C4-2B (cell line): ENCODE measurements around the gene PEF1.

ENCODE experiments used
- H3K27ac ChIP-seq: fragments of 450-650 bp; 2 replicates; pipeline ENCODE4 v1.5.1; 2017
- ZFX ChIP-seq: fragments of 450-650 bp; IDR thresholded peaks from 2 replicates; pipeline ENCODE4 v1.6.1; 2017
- TF ChIP-seq, protein P1 (sequence below): fragments of 450-650 bp; conservative IDR thresholded peaks from 2 replicates; pipeline ENCODE4 v1.5.1; 2017; ENCODE audit warnings: mild to moderate bottlenecking

Gene PEF1

DNA sequence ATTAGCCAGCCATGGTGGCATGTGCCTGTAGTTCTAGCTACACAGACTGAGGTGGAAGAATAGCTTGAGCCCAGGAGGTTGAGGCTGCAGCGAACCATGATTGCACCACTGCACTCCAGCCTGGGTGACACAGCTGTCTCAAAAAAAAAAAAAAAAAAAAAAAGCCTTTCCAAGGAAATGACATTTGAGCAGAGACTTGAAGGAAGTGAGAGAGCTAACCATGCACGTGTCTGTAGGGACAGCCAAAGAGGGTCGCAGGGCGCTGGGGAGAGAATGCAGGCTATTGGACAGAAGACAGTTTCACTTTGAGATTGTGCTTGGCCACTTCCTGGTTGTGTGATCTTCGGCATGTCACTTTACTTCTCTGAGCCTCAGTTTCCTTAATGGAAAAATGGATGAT is 20.4 kb downstream of the PEF1 start:
- TF ChIP-seq, protein P1, sequence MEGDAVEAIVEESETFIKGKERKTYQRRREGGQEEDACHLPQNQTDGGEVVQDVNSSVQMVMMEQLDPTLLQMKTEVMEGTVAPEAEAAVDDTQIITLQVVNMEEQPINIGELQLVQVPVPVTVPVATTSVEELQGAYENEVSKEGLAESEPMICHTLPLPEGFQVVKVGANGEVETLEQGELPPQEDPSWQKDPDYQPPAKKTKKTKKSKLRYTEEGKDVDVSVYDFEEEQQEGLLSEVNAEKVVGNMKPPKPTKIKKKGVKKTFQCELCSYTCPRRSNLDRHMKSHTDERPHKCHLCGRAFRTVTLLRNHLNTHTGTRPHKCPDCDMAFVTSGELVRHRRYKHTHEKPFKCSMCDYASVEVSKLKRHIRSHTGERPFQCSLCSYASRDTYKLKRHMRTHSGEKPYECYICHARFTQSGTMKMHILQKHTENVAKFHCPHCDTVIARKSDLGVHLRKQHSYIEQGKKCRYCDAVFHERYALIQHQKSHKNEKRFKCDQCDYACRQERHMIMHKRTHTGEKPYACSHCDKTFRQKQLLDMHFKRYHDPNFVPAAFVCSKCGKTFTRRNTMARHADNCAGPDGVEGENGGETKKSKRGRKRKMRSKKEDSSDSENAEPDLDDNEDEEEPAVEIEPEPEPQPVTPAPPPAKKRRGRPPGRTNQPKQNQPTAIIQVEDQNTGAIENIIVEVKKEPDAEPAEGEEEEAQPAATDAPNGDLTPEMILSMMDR = no peak
- no peak for TF ChIP-seq ZFX

DNA sequence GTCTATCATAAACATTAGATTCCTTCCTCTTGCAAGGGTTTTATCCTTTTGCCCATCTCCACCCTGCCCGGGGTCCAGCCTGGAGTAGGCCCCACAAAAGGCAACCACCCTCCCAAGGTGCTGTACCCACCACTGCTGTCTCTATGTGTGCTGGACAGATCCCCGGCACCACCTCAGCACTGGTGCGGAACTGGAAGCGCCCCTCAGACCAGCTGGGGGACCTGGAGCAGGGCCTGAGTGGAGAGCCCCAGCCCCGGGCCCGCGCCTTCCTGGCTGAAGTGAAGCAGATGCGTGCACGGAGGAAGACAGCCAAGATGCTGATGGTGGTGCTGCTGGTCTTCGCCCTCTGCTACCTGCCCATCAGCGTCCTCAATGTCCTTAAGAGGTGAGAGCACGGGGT is 21.3 kb downstream of the PEF1 start:
- H3K27ac ChIP-seq = no peak overlapping the region
- no peak for TF ChIP-seq ZFX
- TF ChIP-seq, protein P1 = no peak

More for the DNA sequence above, 20.4 kb downstream of the PEF1 start:
- H3K27ac ChIP-seq = no peak overlapping the region

DNA sequence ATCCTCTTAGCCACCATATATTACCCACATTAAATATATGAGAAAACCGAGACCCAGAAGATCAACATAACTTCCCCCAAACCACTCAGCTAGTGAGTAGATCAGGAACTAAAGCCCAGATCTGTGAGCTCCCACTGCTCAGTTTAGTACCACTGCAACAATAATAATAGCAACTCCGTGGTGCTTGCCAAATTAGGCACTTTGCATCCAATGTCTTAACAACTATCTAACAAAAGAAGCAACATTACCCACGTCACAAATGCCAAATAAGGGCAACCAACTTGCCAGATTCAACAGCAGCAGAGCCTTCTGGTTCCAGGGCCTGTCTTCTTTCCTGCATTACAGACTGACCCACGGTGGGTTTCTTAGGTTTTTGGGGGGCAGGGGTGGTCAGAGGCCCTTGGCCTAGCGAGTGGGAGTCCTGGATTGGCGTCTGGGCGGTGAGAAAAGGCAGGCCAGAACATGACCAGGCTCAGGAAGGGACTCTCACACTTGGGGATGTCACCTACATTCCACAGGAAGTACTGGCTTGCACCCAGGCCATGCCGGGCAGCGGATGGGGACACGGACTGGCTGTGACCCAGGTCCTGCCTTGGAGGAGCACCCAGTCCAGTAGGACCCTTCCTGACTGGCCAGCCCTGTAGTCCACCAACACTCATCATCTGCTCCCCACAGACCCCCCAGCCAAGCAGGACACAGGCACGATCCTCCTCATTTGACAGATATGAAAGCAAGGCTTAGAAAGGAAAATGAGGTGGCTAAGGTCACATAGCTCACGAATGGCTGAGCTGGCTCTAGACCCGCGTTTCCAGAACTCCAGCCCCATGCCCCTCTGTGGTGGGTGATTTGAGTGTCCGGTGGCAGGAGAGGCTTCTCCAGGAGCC is 22.6 kb downstream of the PEF1 start:
- TF ChIP-seq ZFX = no peak
- TF ChIP-seq, protein P1 = no peak
- H3K27ac ChIP-seq = no peak overlapping the region

DNA sequence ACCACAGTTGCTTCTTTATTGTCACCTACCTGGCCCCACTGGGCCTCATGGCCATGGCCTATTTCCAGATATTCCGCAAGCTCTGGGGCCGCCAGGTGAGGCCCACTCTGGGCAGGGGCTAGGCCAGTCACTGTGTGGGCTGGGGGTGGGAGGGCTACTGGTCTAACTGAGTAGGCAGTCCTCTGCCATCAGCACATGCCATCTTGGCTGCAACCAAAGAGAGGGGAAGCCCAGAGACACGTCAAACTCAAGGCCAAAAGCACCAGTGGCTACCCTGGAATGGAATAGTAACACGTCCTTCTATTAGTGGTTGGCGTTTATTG is 23.2 kb downstream of the PEF1 start:
- TF ChIP-seq, protein P1 = no peak
- TF ChIP-seq ZFX = no peak
- no peak overlapping the region for H3K27ac ChIP-seq

DNA sequence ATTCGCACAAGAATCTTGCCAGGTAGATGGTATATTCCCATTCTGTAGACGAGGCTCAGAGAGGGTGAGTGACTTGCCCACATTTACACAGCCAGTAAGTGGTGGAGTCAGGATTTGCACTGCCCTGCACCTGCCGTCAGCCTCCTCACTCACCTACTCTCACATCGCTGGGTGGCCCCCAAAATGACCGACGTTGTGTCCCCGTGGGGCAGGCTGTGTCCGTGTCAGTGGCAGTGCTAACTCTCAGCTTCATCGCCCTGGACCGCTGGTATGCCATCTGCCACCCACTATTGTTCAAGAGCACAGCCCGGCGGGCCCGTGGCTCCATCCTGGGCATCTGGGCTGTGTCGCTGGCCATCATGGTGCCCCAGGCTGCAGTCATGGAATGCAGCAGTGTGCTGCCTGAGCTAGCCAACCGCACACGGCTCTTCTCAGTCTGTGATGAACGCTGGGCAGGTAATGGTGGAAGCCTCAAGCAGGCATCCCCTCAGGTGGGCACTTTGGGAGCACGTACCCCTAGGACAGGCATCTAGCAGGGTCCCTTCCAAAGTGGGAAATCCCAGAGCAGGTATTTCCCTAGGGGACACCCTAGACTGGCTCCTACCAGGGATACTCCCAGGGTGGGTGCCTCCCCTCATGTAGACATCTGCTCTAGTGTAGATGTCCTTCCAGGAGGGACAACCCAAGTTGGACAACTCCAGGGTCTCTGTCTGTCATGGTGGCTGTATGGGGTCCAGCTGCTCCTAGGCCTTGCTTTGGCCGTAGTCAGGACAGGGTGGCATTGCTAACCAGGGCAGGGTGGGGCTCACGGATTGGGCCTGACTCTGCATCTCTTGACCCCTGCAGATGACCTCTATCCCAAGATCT is 23.8 kb downstream of the PEF1 start:
- H3K27ac ChIP-seq = no peak overlapping the region
- no peak for TF ChIP-seq ZFX
- TF ChIP-seq, protein P1 = no peak

DNA sequence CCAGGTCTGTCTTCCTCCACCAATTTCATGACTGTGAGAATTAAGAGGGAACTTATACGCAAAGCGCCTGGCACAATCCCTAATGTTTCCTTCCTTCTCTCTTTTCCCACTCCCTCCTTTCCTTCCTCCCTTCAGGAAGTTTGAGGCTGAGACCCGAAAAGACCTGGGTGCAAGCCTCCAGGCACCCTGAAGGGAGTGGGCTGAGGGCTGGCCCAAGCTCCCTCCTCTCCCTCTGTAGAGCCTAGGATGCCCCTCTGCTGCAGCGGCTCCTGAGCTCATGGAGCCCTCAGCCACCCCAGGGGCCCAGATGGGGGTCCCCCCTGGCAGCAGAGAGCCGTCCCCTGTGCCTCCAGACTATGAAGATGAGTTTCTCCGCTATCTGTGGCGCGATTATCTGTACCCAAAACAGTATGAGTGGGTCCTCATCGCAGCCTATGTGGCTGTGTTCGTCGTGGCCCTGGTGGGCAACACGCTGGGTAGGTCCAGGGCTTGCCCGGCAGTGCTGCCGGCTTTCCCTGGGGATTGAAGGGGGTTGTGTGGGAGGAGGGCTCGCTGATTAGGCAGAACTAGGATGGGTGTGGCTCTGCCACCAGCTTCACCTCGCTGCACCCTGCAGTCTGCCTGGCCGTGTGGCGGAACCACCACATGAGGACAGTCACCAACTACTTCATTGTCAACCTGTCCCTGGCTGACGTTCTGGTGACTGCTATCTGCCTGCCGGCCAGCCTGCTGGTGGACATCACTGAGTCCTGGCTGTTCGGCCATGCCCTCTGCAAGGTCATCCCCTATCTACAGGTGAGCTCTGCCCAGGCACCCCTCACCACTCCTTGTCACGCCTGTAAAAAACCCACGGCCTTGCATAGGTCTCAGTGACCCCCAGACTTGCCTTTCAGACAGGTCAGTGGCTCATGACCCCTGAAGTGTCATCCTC is 25.5 kb downstream of the PEF1 start:
- TF ChIP-seq, protein P1 = no peak
- TF ChIP-seq ZFX = no peak
- no peak overlapping the region for H3K27ac ChIP-seq
